Measurements from ENCODE around the gene LRRC8E.
"Not testable (repeated sequence)": the region's sequence is repeated elsewhere in the genome, so short reads cannot be mapped to it uniquely, and the experiment has no call there.

Gene LRRC8E

GRCh38 chr19:7928741-7929701, 40.7 kb downstream of the LRRC8E start:
- no peak for DNase-seq (ENCODE audit: low read depth in 4 of 4, low spot score in 1 of 4)

GRCh38 chr19:7930030-7930429, 41.7 kb downstream of the LRRC8E start:
- not testable (repeated sequence) for DNase-seq (ENCODE audit: low read depth in 4 of 4, low spot score in 1 of 4)

DNA sequence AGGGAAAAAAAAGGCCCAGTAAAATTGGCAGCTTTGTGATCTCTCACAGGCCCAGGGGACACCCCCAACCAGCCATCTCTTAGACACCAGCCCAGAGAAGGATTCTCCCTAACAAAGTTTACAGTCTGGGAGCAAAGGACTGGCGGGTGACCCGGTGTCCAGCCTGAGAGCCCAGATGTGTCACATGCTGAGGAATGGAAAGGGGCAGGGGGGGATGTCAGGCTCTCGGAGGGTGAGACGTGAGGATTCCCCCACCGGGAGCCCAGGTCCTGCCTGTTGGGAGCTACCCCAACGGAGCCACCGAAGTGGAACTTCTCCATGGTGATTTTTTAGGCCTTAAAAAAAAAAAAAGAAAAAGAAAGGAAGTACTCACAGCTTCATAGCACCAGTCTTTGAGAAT, 42.5 kb downstream of the LRRC8E start:
- no peak for DNase-seq (ENCODE audit: low read depth in 4 of 4, low spot score in 1 of 4)

DNA sequence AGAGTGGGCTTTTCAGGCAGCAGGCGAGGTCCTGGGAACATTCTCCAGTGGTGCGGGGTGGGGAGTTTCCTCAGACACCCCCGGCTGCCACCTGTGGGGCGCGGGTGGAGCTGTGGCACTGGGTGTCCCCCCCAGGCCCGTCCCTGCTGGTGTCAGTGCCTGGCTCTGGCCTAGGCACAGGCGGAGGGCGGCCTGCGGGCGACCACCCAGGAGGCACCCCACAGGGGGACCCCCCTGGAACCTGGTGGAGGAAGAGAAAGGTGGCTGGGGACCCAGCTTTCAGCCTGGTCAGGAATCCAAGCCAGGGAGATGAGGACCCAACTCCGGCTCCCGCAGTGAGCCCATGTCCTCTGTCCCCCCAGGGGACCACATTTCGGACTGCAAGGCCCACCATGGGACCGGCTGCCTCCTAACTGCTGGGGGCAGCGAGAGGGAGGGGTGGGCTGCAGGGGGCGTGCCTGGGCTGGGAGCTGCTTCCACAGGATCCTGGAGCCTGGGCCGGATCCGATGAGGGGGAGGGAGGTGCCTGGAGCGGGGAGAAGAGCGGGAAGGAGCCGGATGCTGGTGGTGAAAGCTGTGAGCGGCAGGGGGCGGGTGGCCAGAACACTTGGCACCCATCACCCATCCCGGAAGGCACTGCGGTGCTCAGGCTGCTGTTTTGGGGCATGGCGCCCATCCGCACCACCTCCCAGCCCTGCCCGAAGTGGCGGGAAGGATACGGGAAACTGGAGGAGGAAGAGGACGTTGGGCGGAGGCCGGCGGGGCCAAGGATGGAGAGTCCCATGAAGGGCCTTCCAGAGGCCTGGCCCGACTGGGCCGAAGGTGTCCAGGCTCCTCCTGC, 43.1 kb downstream of the LRRC8E start:
- no peak for DNase-seq (ENCODE audit: low read depth in 4 of 4, low spot score in 1 of 4)

GRCh38 chr19:7932276-7932929, 44.1 kb downstream of the LRRC8E start:
- no peak for DNase-seq (ENCODE audit: low read depth in 4 of 4, low spot score in 1 of 4)

GRCh38 chr19:7932930-7933300, 44.6 kb downstream of the LRRC8E start:
- DNase-seq (ENCODE audit: low read depth in 4 of 4, low spot score in 1 of 4) = no peak

GRCh38 chr19:7933411-7933810, 45.1 kb downstream of the LRRC8E start:
- no peak for DNase-seq (ENCODE audit: low read depth in 4 of 4, low spot score in 1 of 4)

- no peak for DNase-seq (ENCODE audit: low read depth in 4 of 4, low spot score in 1 of 4)
Measured at GRCh38 chr19:7933828-7934725, 45.8 kb downstream of the LRRC8E start.

DNA sequence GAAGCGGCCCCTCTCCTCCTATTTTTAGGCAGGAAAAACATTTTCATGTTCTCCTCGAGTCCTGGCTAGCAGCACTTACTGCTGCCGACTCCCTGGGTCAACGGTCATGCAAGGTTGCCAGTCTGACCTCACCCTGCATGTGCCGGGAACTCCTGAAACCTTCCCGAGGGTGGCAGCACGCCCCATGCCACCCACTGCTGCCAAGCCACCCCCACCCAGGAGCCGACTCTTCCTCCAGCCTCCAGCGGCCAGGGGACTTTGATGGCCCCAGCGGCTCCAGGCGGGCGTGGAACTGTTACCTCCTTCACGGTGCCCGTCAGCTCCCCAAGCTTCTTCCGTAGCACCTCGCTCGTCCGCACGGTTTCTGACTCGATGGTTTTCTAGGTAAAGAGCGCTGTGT, 46.5 kb downstream of the LRRC8E start:
- no peak for DNase-seq (ENCODE audit: low read depth in 4 of 4, low spot score in 1 of 4)

DNA sequence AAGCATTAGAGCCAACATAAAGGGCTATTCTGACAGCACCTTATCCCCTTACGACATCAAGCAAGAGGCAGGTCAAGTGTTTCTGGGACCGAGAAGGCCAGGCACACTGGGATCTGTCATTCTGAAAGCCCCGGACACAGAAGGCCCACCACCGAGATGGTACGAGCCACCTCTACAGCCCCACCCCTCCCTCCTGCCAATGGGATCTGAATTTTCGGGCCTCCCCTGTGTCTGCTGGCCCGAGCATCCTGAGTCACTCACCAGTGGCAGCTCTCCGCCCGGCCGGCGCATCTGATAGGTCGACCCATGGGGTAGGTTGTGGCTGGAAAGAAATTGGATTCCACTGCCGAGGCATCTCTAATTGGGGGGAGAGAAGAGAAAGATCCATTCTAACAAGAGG, 52.5 kb downstream of the LRRC8E start:
- no peak for DNase-seq (ENCODE audit: low read depth in 4 of 4, low spot score in 1 of 4)

- no peak for DNase-seq (ENCODE audit: low read depth in 4 of 4, low spot score in 1 of 4)
Measured at GRCh38 chr19:7941895-7942596, 53.7 kb downstream of the LRRC8E start.

- no peak for DNase-seq (ENCODE audit: low read depth in 4 of 4, low spot score in 1 of 4)
Measured at GRCh38 chr19:7942981-7943443, 54.7 kb downstream of the LRRC8E start.

GRCh38 chr19:7943444-7944176, 55.3 kb downstream of the LRRC8E start, which contains the start of gene TIMM44:
Gene TIMM44 (minus strand): TSS chr19:7943666. CDS start chr19:7943651, 15 bp downstream.
- peak; percentile 94 to 99 (median 96) for DNase-seq (ENCODE audit: low read depth in 4 of 4, low spot score in 1 of 4)

GRCh38 chr19:7944177-7944761, 56.0 kb downstream of the LRRC8E start:
- peak; percentile 76 to 87 (median 82) for DNase-seq (ENCODE audit: low read depth in 4 of 4, low spot score in 1 of 4)

DNA sequence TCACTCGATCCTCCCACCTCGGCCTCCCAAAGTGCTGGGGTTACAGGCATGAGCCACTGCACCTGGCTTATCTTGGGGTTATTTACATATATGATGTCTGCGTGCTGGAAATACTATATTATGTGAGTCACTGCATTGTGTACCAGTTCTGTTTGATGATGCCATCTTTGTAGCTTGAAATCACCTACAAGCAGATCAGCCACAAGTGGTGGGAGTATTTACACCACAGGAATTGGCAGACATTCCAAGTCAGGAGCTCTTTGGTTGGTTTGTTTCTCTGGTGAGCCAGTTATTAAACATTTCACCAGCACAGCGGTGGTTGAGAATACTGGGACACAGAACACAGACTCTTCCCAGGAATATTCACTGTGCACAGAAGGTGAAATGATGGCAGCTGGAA, 59.6 kb downstream of the LRRC8E start:
- no peak for DNase-seq (ENCODE audit: low read depth in 4 of 4, low spot score in 1 of 4)

Data from stimulated activated CD4-positive, alpha-beta T cell treated with anti-CD3 and anti-CD28 coated beads, Interleukin-1b, Interleukin-23, amount 100 ng/mL, for 24 hours (primary cell).